ENCODE data around the gene PSTPIP1. TPM values are rescaled to one million over a fixed set of nuclear protein-coding genes. Genes with fewer than 3 reads are reported as not detected.

Gene PSTPIP1
- total RNA-seq, 1 donor from 2014 or later = 12.4 TPM

DNA sequence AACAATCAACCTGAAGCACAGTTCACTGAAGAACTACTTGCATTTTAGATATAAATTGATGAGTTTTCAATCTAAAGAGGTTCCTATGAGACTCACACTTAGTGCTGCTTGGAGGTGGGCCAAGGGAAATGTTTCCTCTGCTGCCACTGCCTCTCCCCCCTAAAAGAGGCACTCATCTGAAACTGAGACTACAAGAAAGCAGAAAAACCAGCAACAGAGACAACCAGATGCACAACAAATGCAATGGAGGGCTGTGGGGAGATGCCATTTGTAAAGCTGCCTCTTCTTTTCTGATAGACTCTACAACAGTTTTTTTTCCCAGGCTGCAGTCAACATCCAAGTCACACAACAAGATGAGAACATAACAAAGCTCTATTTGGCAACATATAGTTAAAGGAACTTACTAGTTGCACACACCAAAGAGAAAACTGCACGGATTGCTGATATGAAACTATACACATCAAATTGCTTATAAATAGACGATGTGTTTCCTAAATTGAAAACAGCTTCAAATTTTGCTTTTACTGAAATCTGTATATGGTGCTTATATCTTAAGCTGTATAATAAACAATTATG lies 64.9 kb downstream of the PSTPIP1 start:
- peaks cover 4% of the 10 kb centered on the region for H3K9me3 Mint-ChIP-seq (ENCODE audit: unreplicated experiment)
- H3K36me3 Mint-ChIP-seq (ENCODE audit: unreplicated experiment) = no peaks in the 10 kb centered on the region
- peaks cover 27% of the 10 kb centered on the region for H3K4me1 Mint-ChIP-seq (ENCODE audit: low read depth, unreplicated experiment)
- TF ChIP-seq, protein P1, sequence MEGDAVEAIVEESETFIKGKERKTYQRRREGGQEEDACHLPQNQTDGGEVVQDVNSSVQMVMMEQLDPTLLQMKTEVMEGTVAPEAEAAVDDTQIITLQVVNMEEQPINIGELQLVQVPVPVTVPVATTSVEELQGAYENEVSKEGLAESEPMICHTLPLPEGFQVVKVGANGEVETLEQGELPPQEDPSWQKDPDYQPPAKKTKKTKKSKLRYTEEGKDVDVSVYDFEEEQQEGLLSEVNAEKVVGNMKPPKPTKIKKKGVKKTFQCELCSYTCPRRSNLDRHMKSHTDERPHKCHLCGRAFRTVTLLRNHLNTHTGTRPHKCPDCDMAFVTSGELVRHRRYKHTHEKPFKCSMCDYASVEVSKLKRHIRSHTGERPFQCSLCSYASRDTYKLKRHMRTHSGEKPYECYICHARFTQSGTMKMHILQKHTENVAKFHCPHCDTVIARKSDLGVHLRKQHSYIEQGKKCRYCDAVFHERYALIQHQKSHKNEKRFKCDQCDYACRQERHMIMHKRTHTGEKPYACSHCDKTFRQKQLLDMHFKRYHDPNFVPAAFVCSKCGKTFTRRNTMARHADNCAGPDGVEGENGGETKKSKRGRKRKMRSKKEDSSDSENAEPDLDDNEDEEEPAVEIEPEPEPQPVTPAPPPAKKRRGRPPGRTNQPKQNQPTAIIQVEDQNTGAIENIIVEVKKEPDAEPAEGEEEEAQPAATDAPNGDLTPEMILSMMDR (IDR thresholded peaks at IDR 0.05; ENCODE audit: partially characterized antibody, unreplicated experiment) = no peak
- H3K27ac Mint-ChIP-seq (ENCODE audit: unreplicated experiment) = peak overlapping the region; percentile 65
- no peak for DNase-seq
- no peaks in the 10 kb centered on the region for H3K27me3 Mint-ChIP-seq (ENCODE audit: unreplicated experiment)
- H3K4me3 Mint-ChIP-seq (ENCODE audit: unreplicated experiment) = no peak overlapping the region

DNA sequence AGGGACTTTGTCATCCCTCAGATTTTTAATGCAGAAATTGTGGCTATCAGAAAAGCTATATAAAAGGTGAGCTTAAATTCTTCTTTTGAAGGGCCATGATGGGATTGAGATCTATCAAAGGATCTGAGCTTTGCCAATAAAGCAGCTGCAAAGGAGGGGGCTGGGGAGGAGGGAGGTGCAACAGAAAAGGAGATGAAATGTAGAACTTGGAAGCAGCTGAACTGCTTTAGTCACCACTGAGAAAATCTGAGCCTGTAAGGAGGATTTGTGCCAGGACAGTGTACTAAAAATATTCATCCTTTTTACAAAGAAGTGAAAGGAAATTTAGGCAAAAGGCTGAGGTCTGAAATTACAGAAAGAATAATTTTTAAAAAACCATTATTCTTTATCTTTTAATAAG lies 65.6 kb downstream of the PSTPIP1 start:
- TF ChIP-seq, protein P1 (IDR thresholded peaks at IDR 0.05; ENCODE audit: partially characterized antibody, unreplicated experiment) = no peak
- DNase-seq = no peak
- no peak overlapping the region for H3K4me3 Mint-ChIP-seq (ENCODE audit: unreplicated experiment)
- peak overlapping the region; percentile 24 for H3K27ac Mint-ChIP-seq (ENCODE audit: unreplicated experiment)
- H3K27me3 Mint-ChIP-seq (ENCODE audit: unreplicated experiment) = no peaks in the 10 kb centered on the region
- H3K36me3 Mint-ChIP-seq (ENCODE audit: unreplicated experiment) = no peaks in the 10 kb centered on the region
- H3K4me1 Mint-ChIP-seq (ENCODE audit: low read depth, unreplicated experiment) = peaks cover 29% of the 10 kb centered on the region
- H3K9me3 Mint-ChIP-seq (ENCODE audit: unreplicated experiment) = peaks cover 4% of the 10 kb centered on the region

DNA sequence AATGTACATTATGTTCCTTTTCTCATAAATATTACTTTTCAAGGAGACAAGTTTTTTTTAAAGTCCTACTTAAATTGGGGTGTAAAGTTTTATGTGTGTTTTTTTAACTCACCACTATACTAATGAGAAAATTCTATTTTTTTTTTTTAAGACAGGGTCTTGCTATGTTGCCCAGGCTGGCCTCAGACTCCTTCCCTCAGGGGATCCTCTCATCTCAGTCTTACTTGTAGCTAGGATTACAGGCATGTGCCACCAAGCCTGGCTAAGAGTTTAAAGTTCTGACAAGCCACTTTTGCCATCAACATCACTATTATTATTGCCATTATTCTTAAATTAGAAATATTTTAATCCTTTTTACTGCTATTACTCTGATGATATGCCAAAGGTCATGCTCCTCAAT lies 68.3 kb downstream of the PSTPIP1 start:
- Mint-ChIP-seq H3K27me3 (ENCODE audit: unreplicated experiment) (no peaks in the 10 kb centered on the region), H3K36me3 (ENCODE audit: unreplicated experiment) (no peaks in the 10 kb centered on the region), H3K4me3 (ENCODE audit: unreplicated experiment) (no peak overlapping the region), H3K27ac (ENCODE audit: unreplicated experiment) (no peak overlapping the region), H3K4me1 (ENCODE audit: low read depth, unreplicated experiment) (peaks cover 40% of the 10 kb centered on the region), H3K9me3 (ENCODE audit: unreplicated experiment) (no peaks in the 10 kb centered on the region)
- DNase-seq = no peak
- TF ChIP-seq, protein P1 (IDR thresholded peaks at IDR 0.05; ENCODE audit: partially characterized antibody, unreplicated experiment) = no peak

DNA sequence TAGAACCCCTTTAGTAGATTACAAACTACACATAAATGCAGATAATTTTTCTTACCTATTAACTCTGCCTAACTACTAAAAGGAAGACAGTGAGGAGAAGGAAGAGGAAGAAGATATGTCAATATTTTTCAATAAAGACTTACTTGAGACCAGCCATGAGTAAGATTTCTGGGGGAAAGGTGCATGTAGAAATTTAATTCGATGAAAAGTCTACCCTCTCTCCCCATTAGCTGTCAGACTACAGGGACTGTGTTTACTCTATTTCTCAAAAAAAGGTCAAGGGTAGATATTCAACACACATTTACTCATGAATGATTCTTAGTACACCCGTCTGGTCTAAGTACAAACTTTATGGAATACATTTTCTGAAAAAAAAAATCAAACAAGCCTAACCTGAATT lies 69.1 kb downstream of the PSTPIP1 start:
- Mint-ChIP-seq H3K4me1 (ENCODE audit: low read depth, unreplicated experiment) (peaks cover 40% of the 10 kb centered on the region), H3K36me3 (ENCODE audit: unreplicated experiment) (no peaks in the 10 kb centered on the region), H3K4me3 (ENCODE audit: unreplicated experiment) (no peak overlapping the region), H3K27ac (ENCODE audit: unreplicated experiment) (no peak overlapping the region), H3K9me3 (ENCODE audit: unreplicated experiment) (no peaks in the 10 kb centered on the region), H3K27me3 (ENCODE audit: unreplicated experiment) (no peaks in the 10 kb centered on the region)
- no peak for DNase-seq
- TF ChIP-seq, protein P1 (IDR thresholded peaks at IDR 0.05; ENCODE audit: partially characterized antibody, unreplicated experiment) = no peak

DNA sequence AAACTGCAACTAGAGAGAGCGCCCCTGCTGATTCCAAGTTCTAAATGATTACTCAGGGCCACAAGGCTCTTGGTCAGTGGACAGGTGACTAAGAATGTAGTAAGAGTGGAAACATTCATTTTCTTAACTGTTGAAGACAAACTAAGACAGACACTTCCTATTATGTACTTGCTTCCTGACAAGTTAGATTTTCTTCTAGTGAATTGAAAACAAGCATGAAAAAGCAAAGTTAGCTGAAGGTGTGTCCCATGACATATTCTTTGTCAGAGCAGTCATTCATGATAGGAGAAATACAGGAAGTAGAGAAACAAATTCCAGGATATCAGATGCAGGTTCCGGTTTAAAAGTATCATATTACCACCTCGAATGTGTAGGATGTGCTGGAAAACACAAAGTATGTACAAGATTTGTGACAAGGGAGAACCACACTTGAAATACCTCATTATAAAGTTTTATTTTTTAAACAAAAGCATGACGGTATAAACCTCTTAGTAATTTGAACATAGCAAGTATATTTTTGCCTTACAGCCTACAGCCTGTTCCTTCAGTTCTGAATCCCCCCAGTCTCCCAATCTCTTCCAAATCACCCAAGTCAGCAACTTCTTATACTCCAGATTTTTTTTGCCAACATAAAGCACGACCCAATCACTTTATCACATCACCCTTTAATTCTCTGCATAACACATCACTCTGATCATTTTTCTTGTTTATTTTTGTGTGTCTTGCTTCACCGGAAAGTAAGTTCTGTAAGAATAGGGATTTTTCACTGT lies 69.8 kb downstream of the PSTPIP1 start:
- peaks cover 4% of the 10 kb centered on the region for H3K27me3 Mint-ChIP-seq (ENCODE audit: unreplicated experiment)
- no peaks in the 10 kb centered on the region for H3K36me3 Mint-ChIP-seq (ENCODE audit: unreplicated experiment)
- no peaks in the 10 kb centered on the region for H3K9me3 Mint-ChIP-seq (ENCODE audit: unreplicated experiment)
- TF ChIP-seq, protein P1 (IDR thresholded peaks at IDR 0.05; ENCODE audit: partially characterized antibody, unreplicated experiment) = no peak
- no peak overlapping the region for H3K4me3 Mint-ChIP-seq (ENCODE audit: unreplicated experiment)
- peaks cover 39% of the 10 kb centered on the region for H3K4me1 Mint-ChIP-seq (ENCODE audit: low read depth, unreplicated experiment)
- H3K27ac Mint-ChIP-seq (ENCODE audit: unreplicated experiment) = no peak overlapping the region
- DNase-seq = no peak
